Stimulated activated CD4-positive, alpha-beta T cell treated with anti-CD3 and anti-CD28 coated beads, Interleukin-15, amount 100 ng/mL, for 48 hours (primary cell): ENCODE measurements around the gene CREB3.

Experiments
- DNase-seq, 2 donors: peaks; one replicate each; pipeline ENCODE4 v3.0.0-alpha.2; 2020; ENCODE audit warnings: low read depth in 2 of 2

The CREB3 gene

GRCh38 chr9:35726931-35727330 is 5.5 kb upstream of the CREB3 start:
- no peak for DNase-seq

DNA sequence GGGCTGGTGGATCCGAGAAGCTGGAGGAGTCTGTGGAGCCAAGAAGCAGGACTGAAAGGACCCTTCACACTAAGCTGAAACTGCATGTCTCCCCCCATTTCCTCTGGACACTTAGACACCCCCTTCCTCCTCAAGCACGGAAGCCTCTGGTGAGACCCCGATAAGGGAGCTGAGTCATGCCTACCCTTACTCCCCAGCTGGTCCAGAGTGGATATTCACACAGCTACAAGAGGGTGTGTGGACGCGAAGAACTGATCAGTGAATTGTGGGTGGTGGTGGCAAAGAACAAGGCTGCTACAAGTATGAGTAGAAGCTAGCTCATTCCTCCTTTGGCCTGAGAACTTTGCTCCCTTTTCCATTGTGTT is 4.8 kb upstream of the CREB3 start:
- DNase-seq, result no peak

GRCh38 chr9:35728041-35728971 is 4.2 kb upstream of the CREB3 start:
- peak in 1 of 2 donors; percentile 41 for DNase-seq

DNA sequence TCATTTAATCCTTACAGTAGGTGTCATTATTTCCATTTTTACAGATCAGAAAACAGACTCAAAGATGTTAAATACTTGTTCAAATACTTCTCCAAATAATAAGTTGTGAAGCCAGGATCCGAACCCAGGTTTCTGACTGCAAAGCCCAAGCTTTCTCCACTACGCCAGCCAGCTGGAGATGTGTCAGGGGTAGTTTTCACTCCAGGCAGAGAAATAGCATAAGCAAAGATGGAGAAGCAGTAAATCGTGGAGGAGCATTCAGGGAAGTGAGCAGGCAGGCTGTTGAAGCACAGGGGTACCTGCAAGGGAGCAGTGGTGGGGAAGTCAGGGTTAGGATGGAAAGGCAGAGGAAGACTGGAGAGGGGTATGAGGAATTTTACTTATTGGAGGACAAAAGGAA is 3.4 kb upstream of the CREB3 start:
- DNase-seq, result no peak

DNA sequence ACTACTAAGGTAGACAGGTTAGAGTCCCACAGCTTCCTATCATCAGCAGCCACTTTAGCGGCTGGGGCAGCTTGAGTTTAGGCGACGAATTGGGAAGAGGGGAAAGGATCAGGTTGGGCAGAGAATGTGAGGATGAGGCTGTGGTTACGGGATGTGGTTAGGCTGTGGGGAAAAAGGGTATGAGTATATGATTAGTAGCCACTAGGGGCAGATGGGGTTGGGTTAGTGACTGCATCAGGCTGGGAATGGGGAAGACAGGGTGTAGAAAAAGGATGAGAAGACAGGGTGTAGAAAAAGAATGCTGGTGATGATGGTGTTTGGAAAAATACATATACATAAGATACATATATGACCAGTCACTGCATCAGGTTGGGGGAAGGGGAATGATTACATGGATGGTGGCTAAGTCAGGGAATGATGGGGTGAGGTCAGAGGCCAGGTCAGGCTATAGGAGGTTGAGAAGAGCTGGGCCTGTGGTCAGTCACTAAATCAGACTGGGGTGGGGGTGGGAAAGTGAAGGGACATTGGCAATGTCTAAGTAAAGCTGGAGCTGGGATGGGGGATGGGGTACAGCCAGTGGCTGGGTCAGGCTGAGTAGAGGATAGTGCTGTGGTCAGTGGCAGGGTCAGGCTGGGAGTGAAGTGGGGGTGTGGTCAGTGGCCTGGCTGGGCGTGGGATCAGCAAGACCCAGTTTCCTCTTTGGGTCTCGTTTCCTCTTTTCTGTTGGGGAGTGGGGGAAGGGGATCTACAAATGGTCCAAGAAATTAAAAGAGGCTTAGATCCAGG is 2.6 kb upstream of the CREB3 start:
- DNase-seq, result no peak

DNA sequence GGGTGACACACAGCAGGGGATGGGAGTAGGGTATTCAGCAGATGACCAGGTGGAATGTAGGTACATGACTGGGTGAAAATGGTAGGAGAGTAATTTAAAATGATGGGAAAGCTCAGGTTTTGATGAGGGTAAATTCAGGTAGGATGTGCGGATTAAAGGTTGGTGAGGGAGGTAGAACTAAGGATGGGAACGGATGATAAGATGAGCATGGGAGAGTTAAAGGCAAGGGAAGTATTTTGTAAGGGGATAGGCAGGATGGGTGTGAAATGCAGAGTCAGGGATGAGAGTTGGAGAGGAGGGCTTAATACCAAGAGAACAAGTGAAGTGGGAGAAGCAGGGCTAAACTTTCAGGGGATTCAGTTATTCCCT is 2.0 kb upstream of the CREB3 start:
- no peak for DNase-seq

DNA sequence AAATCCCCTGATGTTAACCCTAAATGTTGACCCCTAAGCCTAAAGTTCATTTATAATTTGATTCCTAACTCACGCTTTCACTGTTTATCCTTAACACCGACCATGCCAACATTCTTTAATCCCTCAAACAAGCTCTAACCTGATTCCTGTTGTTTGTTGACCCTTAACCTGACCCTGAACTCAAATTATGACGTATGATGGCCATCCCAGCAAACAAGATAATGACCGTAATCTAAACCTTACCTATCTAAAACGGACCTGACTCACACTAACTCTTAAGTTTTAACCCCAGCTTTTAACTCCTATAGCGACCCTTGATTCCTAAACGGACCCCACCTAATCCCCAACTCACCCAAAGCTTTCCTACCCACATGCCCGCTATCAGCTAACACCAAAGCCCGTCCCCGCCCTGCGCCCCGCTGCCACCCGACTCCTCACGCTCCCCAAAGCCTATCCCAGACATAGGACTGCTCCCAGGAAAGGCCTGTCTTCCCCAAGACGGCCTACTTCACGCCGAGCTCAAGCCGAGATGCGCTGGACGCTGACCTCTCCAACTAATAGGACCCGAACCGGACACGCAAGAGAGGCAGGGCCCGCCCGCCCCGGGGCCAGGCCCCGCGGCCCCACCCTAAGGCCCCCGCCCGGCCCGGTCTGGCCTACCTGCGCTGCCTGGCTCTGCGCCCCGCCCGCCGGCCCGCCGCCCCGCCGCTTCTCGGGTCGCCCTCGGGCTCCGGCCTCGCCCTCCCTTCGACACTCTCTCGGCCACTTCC is 866 bp upstream of the CREB3 start:
- no peak for DNase-seq

DNA sequence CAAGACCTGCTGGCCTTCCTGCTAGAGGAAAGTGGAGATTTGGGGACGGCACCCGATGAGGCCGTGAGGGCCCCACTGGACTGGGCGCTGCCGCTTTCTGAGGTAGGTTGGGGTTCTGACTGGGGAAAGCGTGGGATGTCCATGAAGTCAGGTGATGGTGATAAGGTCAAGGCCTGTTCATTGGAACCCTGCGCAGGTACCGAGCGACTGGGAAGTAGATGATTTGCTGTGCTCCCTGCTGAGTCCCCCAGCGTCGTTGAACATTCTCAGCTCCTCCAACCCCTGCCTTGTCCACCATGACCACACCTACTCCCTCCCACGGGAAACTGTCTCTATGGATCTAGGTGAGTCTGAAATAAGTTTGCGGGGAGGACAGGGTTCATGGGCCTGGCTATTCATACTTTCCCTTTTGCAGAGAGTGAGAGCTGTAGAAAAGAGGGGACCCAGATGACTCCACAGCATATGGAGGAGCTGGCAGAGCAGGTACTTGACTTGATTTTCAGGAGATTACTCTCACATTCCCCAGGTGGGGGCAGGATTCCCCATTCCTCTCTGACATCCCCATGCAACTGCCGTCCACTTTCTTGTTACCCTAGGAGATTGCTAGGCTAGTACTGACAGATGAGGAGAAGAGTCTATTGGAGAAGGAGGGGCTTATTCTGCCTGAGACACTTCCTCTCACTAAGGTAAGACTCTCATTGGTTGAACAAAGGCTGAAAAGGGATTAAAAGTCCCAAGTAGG is 505 bp downstream of the CREB3 start:
- no peak for DNase-seq

GRCh38 chr9:35734096-35734495 is 1.6 kb downstream of the CREB3 start:
- no peak for DNase-seq

DNA sequence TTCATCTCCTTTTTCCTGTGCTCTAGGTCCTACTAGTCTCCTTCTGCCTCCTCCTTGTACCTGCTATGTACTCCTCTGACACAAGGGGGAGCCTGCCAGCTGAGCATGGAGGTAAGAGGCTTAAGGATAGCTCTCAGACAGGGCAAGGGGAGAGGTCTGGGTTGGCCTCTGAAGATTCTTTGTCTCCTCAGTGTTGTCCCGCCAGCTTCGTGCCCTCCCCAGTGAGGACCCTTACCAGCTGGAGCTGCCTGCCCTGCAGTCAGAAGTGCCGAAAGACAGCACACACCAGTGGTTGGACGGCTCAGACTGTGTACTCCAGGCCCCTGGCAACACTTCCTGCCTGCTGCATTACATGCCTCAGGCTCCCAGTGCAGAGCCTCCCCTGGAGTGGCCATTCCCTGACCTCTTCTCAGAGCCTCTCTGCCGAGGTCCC is 3.8 kb downstream of the CREB3 start:
- peak in 1 of 2 donors; percentile 60 for DNase-seq

GRCh38 chr9:35737143-35737542 is 4.7 kb downstream of the CREB3 start:
- no peak for DNase-seq

DNA sequence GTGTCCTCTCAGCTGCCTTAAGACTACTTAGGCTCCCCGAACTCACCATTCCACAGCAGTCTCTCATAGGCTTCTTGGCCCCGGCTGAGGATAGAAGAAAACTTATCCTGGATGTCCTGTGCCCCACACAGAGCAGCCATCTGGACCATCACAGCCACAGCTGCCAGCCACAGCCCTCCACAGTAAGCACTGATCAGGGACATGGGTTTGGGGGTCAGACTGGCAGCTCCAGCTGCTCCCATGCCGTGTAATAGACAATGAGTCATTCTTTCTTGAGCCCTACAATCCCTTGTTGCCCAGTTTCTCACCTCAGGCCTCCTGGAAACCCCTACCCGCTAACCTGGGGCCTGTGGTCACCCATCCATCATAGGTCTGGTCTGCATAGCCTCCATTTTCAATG is 5.7 kb downstream of the CREB3 start:
- no peak for DNase-seq

GRCh38 chr9:35738924-35739323 is 6.5 kb downstream of the CREB3 start:
- no peak for DNase-seq

DNA sequence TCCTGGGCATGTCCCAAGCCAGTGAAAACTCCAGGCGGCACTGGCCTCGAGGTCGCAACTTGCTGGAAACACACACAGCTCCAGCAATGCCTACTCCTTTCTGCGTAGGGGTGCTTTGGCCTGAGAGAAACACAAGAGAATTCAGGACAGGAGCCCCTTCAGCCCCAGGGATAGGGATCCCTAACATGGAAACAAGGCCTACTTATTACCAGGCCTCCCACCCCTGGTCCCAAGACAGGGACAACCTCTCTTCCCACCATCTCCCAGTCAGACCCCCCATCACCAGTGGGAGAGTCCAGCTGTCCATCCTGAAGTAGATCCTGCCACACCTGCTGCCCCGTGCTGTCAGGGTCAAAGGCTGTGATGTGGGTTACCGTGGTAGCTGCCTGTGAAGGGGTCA is 7.8 kb downstream of the CREB3 start:
- no peak for DNase-seq

DNA sequence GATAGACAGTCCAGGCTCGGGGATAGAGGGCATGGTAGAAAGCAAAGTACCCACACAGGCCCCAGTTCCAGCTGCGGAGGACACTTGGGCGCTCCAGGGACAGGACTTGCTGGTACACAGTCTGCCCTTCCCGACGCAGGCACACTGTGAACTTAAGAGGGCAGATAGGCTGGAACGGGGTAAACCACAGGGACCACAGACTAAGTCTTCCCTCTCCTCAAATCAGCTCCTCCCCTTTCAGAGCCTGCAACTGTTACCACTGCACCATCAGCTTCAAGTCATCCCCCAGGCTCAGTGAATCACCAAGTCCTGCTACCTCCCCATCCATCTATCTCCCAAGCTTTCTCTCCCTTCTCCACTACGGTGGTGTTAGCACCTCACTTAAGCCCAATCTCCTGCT is 9.3 kb downstream of the CREB3 start:
- DNase-seq, result no peak

DNA sequence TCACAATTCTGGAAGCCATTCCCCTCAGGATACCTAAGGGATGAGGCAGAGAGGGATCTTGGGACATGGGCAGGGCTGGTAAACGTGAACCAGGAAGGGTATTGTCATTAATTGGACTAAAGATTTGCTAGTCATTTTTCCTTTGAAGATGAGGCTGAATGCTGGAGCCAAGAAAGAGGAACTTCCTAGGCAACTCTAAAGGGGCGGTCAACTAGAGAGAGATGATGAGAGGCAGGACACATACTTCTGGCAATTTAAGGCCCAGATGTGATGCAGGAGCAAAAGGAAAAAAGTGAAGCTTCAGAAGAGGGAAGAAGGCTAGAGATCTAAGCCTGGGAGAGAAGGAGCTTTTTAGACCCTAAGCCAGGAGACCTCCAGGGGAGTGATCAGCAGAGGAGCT is 11.0 kb downstream of the CREB3 start:
- DNase-seq, result no peak

DNA sequence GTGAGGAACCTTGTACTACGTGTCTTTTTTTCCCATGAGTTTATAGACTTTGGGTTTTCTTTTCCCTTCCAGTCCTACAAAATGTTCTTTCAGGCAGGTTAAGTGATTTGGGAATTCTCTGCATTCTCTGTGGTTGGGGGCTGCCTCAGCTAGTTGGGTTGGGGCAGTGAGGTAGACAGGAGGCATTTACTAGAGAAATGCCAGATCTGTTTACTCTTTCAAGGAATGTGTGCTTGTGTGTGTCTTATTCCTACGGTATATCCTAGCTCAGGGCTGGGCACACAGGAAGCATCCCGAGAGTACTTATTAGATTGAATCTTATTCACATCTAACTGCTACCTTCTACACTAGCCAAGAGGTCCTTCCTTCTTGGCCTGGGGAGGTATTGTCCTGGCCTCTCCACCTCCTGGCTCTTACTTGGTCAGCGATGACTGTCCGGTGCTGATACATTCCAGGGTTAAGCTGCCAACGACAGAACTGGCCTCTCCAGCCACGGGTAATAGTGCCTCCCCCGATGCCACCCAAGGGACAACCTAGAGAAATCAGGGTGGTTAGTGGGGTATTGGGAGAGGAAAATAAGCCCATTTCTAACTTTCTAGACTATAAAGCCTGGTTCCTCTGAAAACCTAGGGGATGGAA is 11.5 kb downstream of the CREB3 start:
- DNase-seq, result no peak

DNA sequence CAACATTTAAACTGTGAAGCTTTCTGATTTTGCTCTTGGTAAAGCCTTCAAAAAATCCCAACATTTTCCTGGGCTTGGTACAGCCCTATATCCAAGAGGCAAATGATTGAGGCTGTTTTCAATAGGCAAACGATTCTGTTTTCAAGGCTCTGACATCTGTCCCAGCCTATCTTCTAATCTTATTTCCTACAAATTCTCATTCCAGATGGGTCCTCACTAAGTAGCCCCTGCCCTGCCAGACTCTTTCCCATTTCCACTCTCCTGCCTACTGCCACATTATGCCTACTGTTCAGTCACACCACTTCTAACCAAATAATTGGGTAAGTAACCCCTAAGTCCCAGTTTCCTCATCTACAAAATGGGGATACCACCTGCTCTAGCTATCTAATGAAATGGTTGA is 13.1 kb downstream of the CREB3 start:
- no peak for DNase-seq

DNA sequence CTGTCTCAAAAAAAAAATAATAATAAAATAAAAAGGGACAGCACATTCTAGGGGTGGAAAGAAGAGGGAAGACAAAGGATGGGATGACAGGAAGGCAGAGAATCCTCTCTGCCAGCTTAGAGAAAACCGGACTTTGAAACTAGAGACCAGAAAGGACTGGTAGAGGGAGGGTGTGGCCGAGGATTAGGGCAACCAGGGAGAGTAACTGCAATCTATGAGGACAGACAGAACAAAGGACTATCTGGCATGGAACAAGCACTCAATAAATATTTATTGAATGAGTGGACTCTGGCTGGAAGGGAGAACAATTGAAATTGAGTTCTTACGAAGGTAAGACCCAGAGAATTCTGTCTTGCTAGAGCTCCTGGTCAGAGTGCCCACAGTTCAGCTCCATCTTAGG is 14.1 kb downstream of the CREB3 start:
- no peak for DNase-seq

GRCh38 chr9:35748242-35748857 is 15.9 kb downstream of the CREB3 start:
- DNase-seq, result no peak
